HepG2 (cell line): ENCODE measurements around the gene IL2RG. TPM values are rescaled to one million over a fixed set of nuclear protein-coding genes. Genes with fewer than 3 reads are reported as not detected.

Source experiments
- ATRX ChIP-seq: sonication (generic); formaldehyde crosslinking; IDR thresholded peaks from 2 replicates; pipeline ENCODE4 v1.4.0; 2020; ENCODE audit warnings: missing genetic modification reagents, borderline replicate concordance
- BRD4 ChIP-seq: sonication (generic); formaldehyde crosslinking; IDR thresholded peaks from 2 replicates; pipeline ENCODE4 v1.4.0; 2020; ENCODE audit warnings: missing genetic modification reagents
- CBFB ChIP-seq: sonication (generic); formaldehyde crosslinking; IDR thresholded peaks from 2 replicates; pipeline ENCODE4 v1.4.0; 2020; ENCODE audit warnings: missing genetic modification reagents
- CCAR2 ChIP-seq: fragments of 200-400 bp; formaldehyde crosslinking; optimal IDR thresholded peaks from 2 replicates; pipeline ENCODE3; 2018; ENCODE audit warnings: low read depth, mild to moderate bottlenecking, low read length, moderate library complexity
- CEBPB ChIP-seq: IDR thresholded peaks from 2 replicates; pipeline ENCODE4 v1.6.1; 2011; ENCODE audit warnings: low read depth, low read length, improper control_type of control experiment, borderline replicate concordance
- CERS6 ChIP-seq: sonication (generic); formaldehyde crosslinking; IDR thresholded peaks from 2 replicates; pipeline ENCODE4 v1.5.0; 2020; ENCODE audit warnings: missing genetic modification reagents
- CHD2 ChIP-seq: IDR thresholded peaks from 2 replicates; pipeline ENCODE4 v1.6.1; 2011; ENCODE audit warnings: low read depth, low read length, improper control_type of control experiment
- DZIP1 ChIP-seq: sonication (generic); formaldehyde crosslinking; IDR thresholded peaks from 2 replicates; pipeline ENCODE4 v1.5.0; 2020; ENCODE audit warnings: mild to moderate bottlenecking, missing genetic modification reagents
- FOSL1 ChIP-seq: sonication (generic); formaldehyde crosslinking; IDR thresholded peaks from 2 replicates; pipeline ENCODE4 v1.9.0; 2021; ENCODE audit warnings: missing genetic modification reagents, borderline replicate concordance
- KAT7 ChIP-seq: IDR thresholded peaks from 2 replicates; pipeline ENCODE4 v1.6.1; 2018; ENCODE audit warnings: borderline replicate concordance, missing compliant biosample characterization
- MXD1 ChIP-seq: sonication (generic); formaldehyde crosslinking; IDR thresholded peaks from 2 replicates; pipeline ENCODE4 v1.4.0; 2020; ENCODE audit warnings: mild to moderate bottlenecking, missing genetic modification reagents
- NCOA2 ChIP-seq: sonication (generic); formaldehyde crosslinking; IDR thresholded peaks from 2 replicates; pipeline ENCODE4 v1.8.0; 2022; ENCODE audit warnings: inconsistent platforms
- POLR2A ChIP-seq, 2 experiments: IDR thresholded peaks; 2 replicates each; pipeline ENCODE4 v1.6.1; 2011; ENCODE audit warnings: low read depth in 2 of 2, low read length in 2 of 2, mild to moderate bottlenecking in 1 of 2, moderate library complexity in 1 of 2; ENCODE audit not compliant: insufficient read depth in 1 of 2
- RAD51 ChIP-seq: fragments of 450-650 bp; IDR thresholded peaks from 2 replicates; pipeline ENCODE4 v1.6.1; 2016; ENCODE audit warnings: borderline replicate concordance
- RARG ChIP-seq: sonication (generic); formaldehyde crosslinking; IDR thresholded peaks from 2 replicates; pipeline ENCODE4 v1.4.0; 2020; ENCODE audit warnings: low read depth, mild to moderate bottlenecking, missing genetic modification reagents
- RNF2 ChIP-seq: fragments of 450-650 bp; conservative IDR thresholded peaks from 2 replicates; pipeline ENCODE4 v1.6.1; 2016; ENCODE audit warnings: low read depth
- SALL1 ChIP-seq: sonication (generic); formaldehyde crosslinking; IDR thresholded peaks from 2 replicates; pipeline ENCODE4 v1.8.0; 2022; ENCODE audit warnings: mild to moderate bottlenecking, missing genetic modification reagents
- SMC3 ChIP-seq: IDR thresholded peaks from 2 replicates; pipeline ENCODE4 v1.6.1; 2011; ENCODE audit warnings: low read length, improper control_type of control experiment
- SYNCRIP ChIP-seq: fragments of 200-400 bp; formaldehyde crosslinking; IDR thresholded peaks from 2 replicates; pipeline ENCODE4 v1.6.1; 2018; ENCODE audit warnings: mild to moderate bottlenecking, low read depth, low read length; ENCODE audit not compliant: insufficient read depth
- ZBTB26 ChIP-seq: IDR thresholded peaks from 2 replicates; pipeline ENCODE4 v1.6.1; 2016; ENCODE audit warnings: missing compliant biosample characterization, missing genetic modification reagents, borderline replicate concordance
- ZNF276 ChIP-seq: sonication (generic); formaldehyde crosslinking; IDR thresholded peaks from 2 replicates; pipeline ENCODE4 v1.4.0; 2020; ENCODE audit warnings: mild to moderate bottlenecking, low read depth, missing genetic modification reagents
- ZNF598 ChIP-seq: sonication (generic); formaldehyde crosslinking; IDR thresholded peaks from 2 replicates; pipeline ENCODE4 v1.5.1; 2020; ENCODE audit warnings: mild to moderate bottlenecking, missing genetic modification reagents, borderline replicate concordance
- ZNF782 ChIP-seq: sonication (generic); formaldehyde crosslinking; IDR thresholded peaks from 2 replicates; pipeline ENCODE4 v1.4.0; 2020; ENCODE audit warnings: missing genetic modification reagents, mild to moderate bottlenecking, borderline replicate concordance
- ZSCAN30 ChIP-seq: sonication (generic); formaldehyde crosslinking; IDR thresholded peaks from 2 replicates; pipeline ENCODE4 v1.5.0; 2020; ENCODE audit warnings: mild to moderate bottlenecking, missing genetic modification reagents
- polyA plus RNA-seq, 8 experiments: library from polyadenylated mRNA; depleted of rRNA in 3 of 8; stranded (reverse) in 7 of 8; unstranded in 1 of 8; fragments of >200 nt; fragmentation: Illumina TruSeq in 4 of 8; extraction: Trizol in 4 of 8; gene quantifications; 2 replicates each; pipeline versions ENCODE4 v1.2.1 to v1.2.3, GENCODE V29; 2011 to 2016; ENCODE audit warnings: low read depth in 4 of 8, missing spikeins in 1 of 8, mixed read lengths in 1 of 8; ENCODE audit not compliant: insufficient read depth in 1 of 8
- total RNA-seq, 5 experiments: library from RNA; depleted of rRNA; stranded (reverse); fragments of >200 nt; fragmentation: Illumina TruSeq; extraction: Trizol; gene quantifications; 2 replicates each; pipeline ENCODE4 v1.2.3, GENCODE V29; 2016; ENCODE audit warnings: low read depth in 1 of 5

IL2RG gene
- total and polyA plus RNA-seq, 2 of the 13 experiments (the other 11 are each of a cell fraction or from before 2014, with no cell fraction given), result 0.98 TPM; not detected in 1

- TF ChIP-seq ZBTB26 (CRISPR knock-in tag) (no peak), KAT7 (CRISPR knock-in tag) (no peak), RAD51 (no peak), RNF2 (no peak), CERS6 (CRISPR knock-in tag) (no peak), CCAR2 (no peak), SYNCRIP (no peak), CBFB (CRISPR knock-in tag) (no peak), RARG (CRISPR knock-in tag) (no peak), ZNF598 (no peak), CEBPB (no peak), MXD1 (CRISPR knock-in tag) (no peak), SMC3 (peak; percentile 65), ZNF276 (no peak), SALL1 (CRISPR knock-in tag) (peak; percentile 53; the same call in 1 of the 2 replicates), BRD4 (CRISPR knock-in tag) (no peak), CHD2 (no peak), POLR2A (IDR thresholded peaks at IDR 0.05; ENCODE audit: insufficient read depth in 1 of 2, low read depth in 2 of 2, low read length in 2 of 2) (no peak), ZNF782 (CRISPR knock-in tag) (no peak), ZSCAN30 (CRISPR knock-in tag) (no peak), NCOA2 (CRISPR knock-in tag) (no peak), FOSL1 (no peak), DZIP1 (CRISPR knock-in tag) (no peak), ATRX (CRISPR knock-in tag) (no peak)
Measured at GRCh38 chrX:71128915-71129765, 17.8 kb upstream of the IL2RG start (continued).
